ENCODE results near the gene NRROS.

The NRROS gene

GRCh38 chr3:196689941-196690660 is 50.6 kb downstream of the NRROS start:
- peak; percentile 76 for DNase-seq

- peak; percentile 60 for DNase-seq
Observed at GRCh38 chr3:196691386-196691785, 51.9 kb downstream of the NRROS start.

GRCh38 chr3:196694202-196694638 is 54.7 kb downstream of the NRROS start:
- peak; percentile 55 for DNase-seq

- no peak for DNase-seq
Observed at GRCh38 chr3:196694941-196695848, 55.7 kb downstream of the NRROS start.

DNA sequence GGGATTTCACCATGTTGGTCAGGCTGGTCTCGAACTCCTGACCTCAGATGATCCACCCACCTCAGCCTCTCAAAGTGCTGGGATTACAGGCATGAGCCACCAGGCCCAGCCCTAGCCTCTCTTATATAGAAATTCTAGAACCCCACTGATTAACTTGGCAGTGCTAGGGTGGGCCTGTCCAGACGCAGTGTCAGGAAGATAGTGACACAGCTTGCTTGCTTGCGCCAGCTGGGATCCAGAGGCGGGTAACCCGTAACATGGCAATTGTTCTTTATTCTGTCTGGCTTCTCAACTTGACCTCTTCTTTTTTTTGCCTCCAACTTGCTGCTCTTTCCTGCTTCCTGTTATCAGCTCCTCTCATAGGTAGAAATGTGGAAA is 56.3 kb downstream of the NRROS start:
- peak; percentile 14 for DNase-seq

DNA sequence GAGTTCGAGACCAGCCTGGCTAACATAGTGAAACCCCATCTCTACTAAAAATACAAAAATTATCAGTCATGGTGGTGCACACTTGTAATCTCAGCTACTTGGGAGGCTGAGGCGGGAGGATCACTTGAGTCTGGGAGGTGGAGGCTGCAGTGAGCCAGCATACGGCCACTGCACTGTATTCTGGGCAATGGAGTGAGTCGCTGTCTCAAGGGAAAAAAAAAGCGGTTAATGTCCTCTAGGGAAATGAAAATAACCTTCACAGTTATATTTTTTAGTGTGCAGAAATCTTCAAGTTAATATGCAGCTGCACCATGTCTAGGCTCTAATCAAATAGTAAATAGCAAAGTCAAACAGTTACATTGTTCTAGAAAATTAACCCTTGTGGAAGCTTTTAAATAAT is 57.8 kb downstream of the NRROS start:
- no peak for DNase-seq

DNA sequence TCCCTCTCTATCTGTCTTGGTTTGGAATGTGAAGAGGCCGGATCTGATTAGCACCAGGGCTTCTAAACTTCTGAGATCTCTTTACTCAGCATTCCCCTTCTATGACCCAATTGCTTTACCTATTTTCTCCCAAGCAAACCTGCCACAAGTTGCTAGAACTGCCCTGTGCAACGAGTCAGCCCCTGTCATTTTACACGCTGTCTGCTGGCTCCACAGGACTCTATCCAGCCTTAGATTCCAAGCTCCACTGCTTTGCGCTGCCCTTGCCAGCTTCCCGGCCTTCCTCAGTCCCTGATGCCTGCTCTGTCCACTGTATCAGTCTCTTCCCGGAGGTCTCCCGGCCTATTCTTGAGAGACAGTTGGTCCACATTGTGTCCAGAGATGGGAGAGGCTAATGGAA is 60.3 kb downstream of the NRROS start:
- DNase-seq = no peak

DNA sequence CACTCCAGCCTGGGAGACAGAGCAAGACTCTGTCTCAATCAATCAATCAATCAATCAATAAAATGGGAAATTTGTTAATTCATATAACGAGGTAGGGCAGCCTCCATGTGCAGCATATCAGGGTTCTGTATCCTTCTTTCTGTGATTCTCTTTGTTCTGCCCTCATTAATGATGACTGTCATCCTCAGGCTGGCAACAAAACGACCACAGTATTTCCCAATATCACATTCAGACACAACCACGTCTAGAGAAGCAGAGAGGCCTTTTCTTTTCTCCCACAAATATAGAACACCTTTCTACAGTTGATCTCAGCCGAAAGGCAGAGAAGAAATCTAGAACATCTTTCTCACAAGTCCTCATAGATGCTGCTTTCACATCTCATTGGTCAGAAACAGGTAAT is 61.3 kb downstream of the NRROS start:
- DNase-seq = no peak

DNA sequence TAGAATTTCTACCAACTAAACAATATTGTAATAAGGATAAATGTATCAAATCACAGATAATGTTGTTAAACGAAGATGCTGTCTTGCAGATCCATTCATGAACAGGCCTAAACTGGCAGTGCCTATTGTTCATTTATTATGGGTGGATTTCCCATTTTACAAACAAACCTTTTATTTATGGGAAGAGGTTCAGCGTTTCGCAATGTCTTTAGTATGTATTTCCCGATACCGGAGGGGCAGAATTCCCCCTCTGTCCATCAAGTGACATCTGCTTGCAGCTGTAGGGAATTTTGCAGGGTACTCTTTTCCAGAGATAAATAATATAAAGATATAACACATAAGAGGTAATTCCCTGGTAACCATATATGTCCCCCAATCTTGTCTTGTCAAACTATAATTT is 66.8 kb downstream of the NRROS start:
- peak; percentile 21 for DNase-seq

DNA sequence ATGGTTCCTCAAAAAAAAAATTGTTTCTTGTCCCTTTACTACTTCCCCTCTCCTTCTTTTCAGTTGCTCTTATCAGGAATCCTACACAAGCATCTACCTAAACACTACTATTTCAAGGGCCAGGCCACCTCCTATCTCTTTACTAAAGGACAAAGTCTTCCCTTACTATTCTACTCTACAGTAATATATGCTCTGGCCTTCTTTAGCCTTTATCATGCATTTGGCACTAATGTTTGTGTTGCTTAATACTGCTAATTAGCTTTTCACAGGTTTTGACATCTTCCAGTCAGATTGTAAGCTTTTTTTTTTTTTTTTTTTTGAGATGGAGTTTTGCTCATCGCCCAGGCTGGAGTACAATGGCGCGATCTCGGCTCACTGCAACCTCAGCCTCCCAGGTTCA is 67.2 kb downstream of the NRROS start:
- no peak for DNase-seq

GRCh38 chr3:196707566-196707965 is 68.1 kb downstream of the NRROS start:
- no peak for DNase-seq

- DNase-seq = no peak
Observed at GRCh38 chr3:196708467-196708866, 69.0 kb downstream of the NRROS start.
